NT2/D1 (cell line): ENCODE data around the gene PCNX4.

Experiments
- SUZ12 ChIP-seq: IDR thresholded peaks from 2 replicates; pipeline ENCODE4 v1.6.1; 2011; ENCODE audit not compliant: insufficient read length, insufficient read depth; ENCODE audit errors: extremely low read depth
- YY1 ChIP-seq: IDR thresholded peaks from 2 replicates; pipeline ENCODE4 v1.6.1; 2011; ENCODE audit not compliant: insufficient read length, insufficient read depth

DNA sequence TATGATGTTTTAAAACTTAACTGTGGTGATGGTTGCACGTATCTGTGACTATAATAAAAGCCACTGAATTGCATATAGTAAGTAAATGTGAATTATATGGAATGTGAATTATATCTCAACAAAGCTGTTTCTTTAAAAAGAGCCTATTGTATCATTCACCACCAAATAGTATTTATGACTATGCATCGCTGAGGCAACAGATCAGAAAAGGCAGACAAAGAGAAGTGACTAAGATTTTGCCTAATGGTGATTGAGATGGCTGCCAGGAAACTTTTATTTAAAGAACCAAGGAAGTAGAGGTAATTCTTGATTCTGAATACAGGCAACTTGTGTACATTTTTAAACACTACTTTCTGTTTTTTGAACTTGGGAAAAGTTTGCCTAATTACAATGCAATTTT lies 41.8 kb downstream of the PCNX4 start:
- no peak for TF ChIP-seq SUZ12
- TF ChIP-seq YY1, result no peak
